Stimulated activated CD4-positive, alpha-beta T cell treated with anti-CD3 and anti-CD28 coated beads, Interleukin-15, amount 100 ng/mL, for 48 hours (primary cell): ENCODE results near the gene SIGLEC10.
"Not testable (repeated sequence)": the region's sequence is repeated elsewhere in the genome, so short reads cannot be mapped to it uniquely, and the experiment has no call there.

Experiments used
- DNase-seq, 2 donors: peaks; one replicate each; pipeline ENCODE4 v3.0.0-alpha.2; 2020; ENCODE audit warnings: low read depth in 2 of 2

SIGLEC10 gene

DNA sequence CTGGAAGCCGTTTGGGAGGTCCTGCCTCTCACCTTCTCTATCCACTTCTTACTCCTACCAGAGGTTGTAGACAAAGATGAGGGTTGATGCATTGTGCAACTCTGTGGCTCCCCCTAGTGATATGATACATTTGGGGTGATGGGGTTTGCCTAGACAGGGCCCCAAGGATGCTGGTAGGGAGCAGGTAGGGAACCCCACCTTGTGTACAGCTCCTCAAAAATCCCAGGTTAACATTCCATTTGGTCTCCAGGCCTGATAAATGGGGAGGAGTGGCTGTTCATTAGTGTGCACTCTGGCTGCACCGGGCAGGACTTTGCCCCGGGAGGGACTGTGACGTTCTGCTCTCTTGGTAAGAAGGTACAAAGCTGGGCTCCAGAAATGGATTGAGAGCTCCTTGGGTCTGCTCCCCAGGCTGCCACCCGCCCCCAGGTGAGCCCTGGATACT is 21.6 kb upstream of the SIGLEC10 start:
- no peak for DNase-seq

DNA sequence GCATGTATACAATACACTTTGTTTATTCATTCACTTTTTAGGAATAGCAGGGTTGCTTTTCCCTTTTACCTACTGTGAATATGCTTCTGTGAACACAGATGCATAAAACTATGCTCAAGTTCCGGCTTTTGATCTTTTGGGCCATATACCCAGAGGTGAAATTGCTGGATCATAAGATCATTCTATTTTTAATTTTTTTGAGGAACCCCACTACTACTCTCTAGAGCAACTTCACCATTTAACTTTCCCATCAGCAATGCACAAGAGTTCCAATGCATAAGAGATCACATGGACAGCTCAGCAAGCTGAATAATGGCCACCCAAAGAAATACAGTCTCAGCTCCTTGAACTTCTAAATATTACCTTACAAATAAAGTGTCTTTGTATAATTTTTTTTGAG is 17.0 kb upstream of the SIGLEC10 start:
- DNase-seq, result no peak

- no peak for DNase-seq
These were observed 15.6 kb upstream of the SIGLEC10 start for GRCh38 chr19:51433043-51433442.

DNA sequence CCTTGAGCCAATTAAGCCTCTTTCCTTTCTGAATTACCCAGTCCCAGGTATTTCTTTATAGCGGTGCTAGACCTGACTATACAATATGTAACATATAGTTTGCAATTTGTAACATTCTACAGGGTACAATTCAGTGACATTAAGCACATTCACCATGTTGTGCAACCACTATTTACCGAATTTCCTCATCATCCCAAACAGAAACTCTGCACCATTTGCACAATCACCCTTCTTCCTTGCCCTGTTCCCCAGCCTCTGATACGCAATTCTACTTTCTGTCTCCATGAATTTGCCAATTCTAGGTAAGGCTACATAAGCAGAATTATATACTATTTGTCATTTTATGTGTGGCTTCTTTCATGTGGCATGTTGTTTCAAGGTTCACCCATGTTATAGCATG is 13.7 kb upstream of the SIGLEC10 start:
- DNase-seq, result no peak

DNA sequence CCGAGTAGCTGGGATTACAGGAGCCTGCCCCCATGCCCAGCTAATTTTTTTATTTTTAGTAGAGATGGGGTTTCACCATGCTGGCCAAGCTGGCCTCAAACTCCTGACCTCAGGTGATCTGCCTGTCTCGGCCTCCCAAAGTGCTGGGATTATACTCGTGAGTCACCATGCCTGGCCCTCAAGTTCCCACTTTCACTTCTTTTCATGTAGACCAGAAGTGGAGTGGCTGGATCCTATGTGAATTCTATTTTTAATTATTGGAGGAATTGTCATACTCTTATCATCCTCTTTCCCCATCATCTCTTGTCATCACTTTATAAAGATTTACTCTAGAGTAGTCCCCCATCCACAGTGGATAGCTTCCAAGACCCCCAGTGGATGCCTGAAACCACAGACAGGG is 12.8 kb upstream of the SIGLEC10 start:
- DNase-seq, result no peak

DNA sequence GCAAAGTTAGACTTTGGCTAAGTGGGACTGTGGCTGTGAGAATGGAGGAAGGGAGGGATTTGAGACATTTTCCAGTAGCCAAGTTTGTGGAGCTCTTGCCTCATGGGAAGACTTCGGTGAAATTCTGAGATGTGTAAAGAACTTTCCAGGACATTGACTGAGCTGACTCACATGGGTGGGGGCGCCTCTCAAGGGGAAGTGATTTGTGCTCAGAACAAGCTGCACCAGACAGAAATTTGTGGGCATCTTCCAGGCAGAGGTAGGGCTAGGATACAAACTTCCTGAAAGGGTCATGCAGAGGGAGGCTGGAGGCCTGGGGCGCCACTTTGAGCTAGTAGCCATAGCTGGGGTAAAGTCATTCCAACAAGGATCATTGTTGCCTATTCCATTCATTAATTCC is 9.8 kb upstream of the SIGLEC10 start:
- no peak for DNase-seq

DNA sequence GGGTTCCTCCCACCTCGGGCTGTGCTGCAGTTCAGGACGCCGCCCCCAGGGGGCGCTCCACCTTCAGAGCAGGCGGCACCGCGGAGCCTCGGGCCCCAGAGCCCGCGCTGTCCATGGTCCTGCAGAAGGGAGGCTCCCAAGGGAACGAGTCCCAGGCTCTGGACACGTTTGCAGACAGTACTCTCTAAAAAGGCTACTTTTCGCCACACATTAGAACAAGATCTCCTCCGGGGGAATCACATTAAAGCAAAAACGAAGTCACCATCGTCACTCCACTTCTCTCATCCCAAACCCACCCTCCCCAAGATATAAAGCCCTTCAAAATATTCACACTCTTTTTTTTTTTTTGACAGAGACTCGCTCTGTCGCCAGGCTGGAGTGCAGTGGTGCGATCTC is 4.6 kb upstream of the SIGLEC10 start:
- DNase-seq, result peak; percentile 68 to 86

- DNase-seq, result no peak
These were observed 4.0 kb upstream of the SIGLEC10 start for GRCh38 chr19:51421229-51422052.

DNA sequence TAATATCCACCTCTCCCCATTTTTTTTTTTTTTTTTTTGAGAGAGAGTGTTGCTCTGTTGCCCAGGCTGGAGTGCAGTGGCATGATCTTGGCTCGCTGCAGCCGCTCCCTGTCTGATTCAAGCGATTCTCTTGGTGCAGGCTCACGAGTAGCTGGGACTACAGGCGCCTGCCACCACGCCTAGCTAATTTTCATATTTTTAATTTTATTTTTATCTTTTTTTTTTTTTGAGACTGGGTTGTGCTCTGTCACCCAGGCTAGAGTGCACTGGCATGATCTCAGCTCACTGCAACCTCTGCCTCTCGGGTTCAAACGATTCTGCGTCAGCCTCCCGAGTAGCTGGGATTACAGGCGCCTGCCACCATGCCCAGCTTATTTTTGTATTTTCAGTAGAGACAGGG is 3.1 kb upstream of the SIGLEC10 start:
- DNase-seq, result not testable (repeated sequence)

- DNase-seq, result no peak
These were observed 1.3 kb upstream of the SIGLEC10 start for GRCh38 chr19:51418707-51419106.

DNA sequence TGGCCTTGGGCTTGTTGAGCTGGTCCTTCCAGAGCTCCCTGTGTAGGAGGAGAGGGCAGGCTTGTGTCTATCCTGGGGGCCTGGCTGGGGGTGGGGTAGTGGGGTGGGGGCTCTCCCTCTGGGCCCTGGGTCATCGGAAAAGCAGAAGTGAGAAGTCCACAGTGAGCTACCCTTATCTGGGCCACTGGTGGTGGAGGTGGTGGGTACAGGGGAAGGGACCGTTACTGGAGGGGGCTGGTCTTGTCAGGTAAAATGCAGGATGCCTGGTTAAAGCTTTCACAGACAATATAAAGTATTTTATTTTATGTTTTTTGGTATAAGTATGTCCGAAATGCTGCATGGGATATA is 342 bp upstream of the SIGLEC10 start:
- DNase-seq, result no peak

DNA sequence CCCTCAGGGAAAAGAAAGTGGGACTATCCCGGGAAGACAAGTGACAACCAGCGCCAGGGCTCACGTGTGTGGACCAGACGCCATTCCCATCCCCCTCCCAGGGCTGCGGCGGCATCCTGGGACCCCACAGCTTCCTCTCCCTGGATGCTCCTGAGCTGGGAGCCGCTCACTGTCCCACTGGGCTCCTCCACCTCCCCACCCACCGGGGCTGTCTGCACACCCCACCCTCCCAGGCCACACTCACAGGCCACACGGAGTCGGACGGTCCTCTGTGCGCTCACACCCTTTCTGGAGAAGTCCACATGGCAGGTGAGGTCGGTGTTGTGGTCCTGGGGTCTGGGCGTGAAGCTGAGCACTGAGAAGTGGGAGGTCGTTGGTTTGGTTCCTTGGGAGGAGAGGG is 1.0 kb downstream of the SIGLEC10 start:
- not testable (repeated sequence) for DNase-seq

DNA sequence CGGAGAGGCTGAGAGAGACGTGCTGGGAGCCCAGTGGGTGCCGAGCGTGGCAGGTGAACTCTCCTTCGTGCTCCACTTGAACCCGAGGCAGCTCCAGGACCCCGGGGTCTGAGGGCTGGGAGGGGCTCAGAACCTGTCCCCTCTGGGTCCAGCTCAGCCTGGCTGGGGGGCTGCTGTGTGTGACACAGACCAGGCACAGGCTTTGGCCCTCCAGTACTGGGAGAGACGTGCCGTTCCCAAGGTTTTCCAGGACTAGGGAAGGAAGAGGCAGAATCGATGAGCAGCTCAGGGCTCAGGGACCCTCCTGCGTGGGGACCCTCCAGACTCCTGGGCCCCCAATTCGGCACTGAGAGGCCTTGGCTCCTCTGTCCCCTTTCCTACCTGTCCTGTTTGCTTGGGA is 2.3 kb downstream of the SIGLEC10 start:
- DNase-seq, result no peak

GRCh38 chr19:51410950-51411748 is 6.3 kb downstream of the SIGLEC10 start:
- DNase-seq, result no peak

GRCh38 chr19:51407511-51408131 is 9.8 kb downstream of the SIGLEC10 start:
- no peak for DNase-seq

DNA sequence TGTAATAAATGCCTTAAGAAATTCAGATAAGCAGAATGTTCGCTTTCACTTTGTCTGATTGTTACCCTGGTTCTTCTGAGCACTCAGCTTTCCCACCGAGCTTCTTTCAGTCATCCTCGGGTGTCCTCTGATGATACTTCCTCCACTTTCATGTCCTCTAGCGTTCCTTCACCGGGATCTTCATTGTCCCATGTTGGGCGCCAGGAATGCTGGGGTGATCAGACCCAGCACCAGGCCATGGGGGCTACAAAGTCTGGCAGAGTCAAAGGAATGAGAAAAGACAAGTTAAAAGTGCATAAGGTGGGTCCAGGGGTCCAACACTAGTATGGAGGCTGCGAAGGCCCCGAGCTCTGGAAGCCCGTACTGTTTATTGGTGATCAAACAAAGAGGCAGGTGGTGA is 15.3 kb downstream of the SIGLEC10 start:
- DNase-seq, result no peak

- not testable (repeated sequence) for DNase-seq
These were observed 17.5 kb downstream of the SIGLEC10 start for GRCh38 chr19:51399936-51400335.

DNA sequence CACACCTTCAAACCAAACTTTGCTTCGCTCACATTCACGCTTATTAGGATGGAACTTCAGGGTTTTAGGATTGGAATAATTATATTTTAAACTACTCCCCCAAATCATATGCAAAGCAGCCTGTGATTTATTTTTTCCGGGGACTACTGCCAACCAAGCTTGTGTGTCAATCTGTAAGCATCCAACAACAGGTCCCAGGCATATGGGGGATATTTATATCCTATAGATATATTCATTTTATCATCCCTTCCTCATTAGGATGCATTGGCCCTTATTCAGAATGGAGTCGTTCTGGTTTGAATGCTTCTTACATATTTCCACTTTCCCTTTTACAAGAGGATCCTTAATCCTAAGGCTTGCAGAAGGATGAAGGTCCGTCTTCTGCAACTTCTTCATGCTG is 18.2 kb downstream of the SIGLEC10 start:
- DNase-seq, result no peak

GRCh38 chr19:51398096-51398704 is 19.2 kb downstream of the SIGLEC10 start:
- no peak for DNase-seq

DNA sequence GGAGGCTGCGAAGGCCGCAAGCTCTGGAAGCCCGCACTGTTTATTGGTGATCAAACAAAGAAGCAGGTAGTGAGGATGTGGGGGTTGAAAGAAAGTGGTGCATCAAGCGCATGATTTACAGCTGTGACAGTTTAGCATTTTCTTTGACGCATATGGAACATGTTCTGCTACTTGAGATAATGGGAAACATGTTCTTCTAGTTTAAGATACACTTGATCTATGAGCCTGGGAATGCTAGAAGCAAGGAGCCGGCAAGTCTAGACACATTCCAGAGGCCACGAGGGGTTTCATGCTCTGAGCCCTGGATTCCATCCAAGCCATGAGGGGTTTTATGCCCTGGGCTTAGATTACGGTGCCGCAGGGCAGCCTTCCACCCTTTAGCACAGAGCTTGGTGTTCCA is 20.0 kb downstream of the SIGLEC10 start:
- DNase-seq, result not testable (repeated sequence)

DNA sequence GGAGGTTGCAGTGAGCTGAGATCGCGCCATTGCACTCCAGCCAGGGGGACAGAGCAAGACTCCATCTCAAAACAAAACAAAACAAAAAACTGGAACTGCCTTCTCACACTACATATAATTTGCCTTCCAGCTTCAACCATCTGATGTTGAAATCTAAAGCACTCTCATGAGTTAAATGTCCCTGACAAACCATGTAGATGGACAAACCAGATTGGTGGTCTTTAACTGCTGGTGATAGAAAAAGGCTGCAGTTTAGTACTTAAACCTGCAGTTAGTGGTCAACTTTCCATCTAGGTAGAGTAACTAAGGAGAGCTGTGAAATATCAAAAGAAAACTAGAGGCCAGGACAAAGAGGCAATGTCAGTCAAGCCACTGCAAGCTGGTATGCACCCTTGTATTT is 21.3 kb downstream of the SIGLEC10 start:
- no peak for DNase-seq
